Kidney tubule cell (primary cell): ENCODE data around the gene BECN2.
"Not testable (repeated sequence)": the region's sequence is repeated elsewhere in the genome, so short reads cannot be mapped to it uniquely, and the experiment has no call there.

Experiments used
- DNase-seq: peaks from one replicate; pipeline ENCODE4 v3.0.0-alpha.2; 2018; ENCODE audit warnings: low spot score

The BECN2 gene

GRCh38 chr1:241979071-241979470, 21.5 kb downstream of the BECN2 start:
- no peak for DNase-seq

GRCh38 chr1:241979926-241980325, 22.4 kb downstream of the BECN2 start:
- DNase-seq: no peak

GRCh38 chr1:241985787-241986186, 28.2 kb downstream of the BECN2 start:
- DNase-seq: peak; percentile 45

- DNase-seq: not testable (repeated sequence)
Measured at GRCh38 chr1:241988389-241988930, 30.9 kb downstream of the BECN2 start.

GRCh38 chr1:241990040-241990439, 32.5 kb downstream of the BECN2 start:
- peak; percentile 98 for DNase-seq

GRCh38 chr1:241992734-241993133, 35.2 kb downstream of the BECN2 start:
- DNase-seq: peak; percentile 58

- DNase-seq: peak; percentile 20
Measured at GRCh38 chr1:241994171-241994570, 36.6 kb downstream of the BECN2 start.

- no peak for DNase-seq
Measured at GRCh38 chr1:241997401-241997998, 39.9 kb downstream of the BECN2 start.

GRCh38 chr1:241998412-241998921, 40.9 kb downstream of the BECN2 start:
- DNase-seq: peak; percentile 98

GRCh38 chr1:241999026-241999425, 41.5 kb downstream of the BECN2 start, which contains the start of gene MAP1LC3C:
MAP1LC3C (minus strand) TSS chr1:241999098; CDS start chr1:241999008, 90 bp downstream.
- peak; percentile 33 for DNase-seq

- no peak for DNase-seq
Measured at GRCh38 chr1:242000434-242000833, 42.9 kb downstream of the BECN2 start.

- no peak for DNase-seq
Measured at GRCh38 chr1:242002072-242002471, 44.5 kb downstream of the BECN2 start.

GRCh38 chr1:242002510-242002909, 44.9 kb downstream of the BECN2 start:
- DNase-seq: no peak

- DNase-seq: peak; percentile 33
Measured at GRCh38 chr1:242004751-242005495, 47.4 kb downstream of the BECN2 start.

- peak; percentile 41 for DNase-seq
Measured at GRCh38 chr1:242005866-242006535, 48.4 kb downstream of the BECN2 start.

- DNase-seq: no peak
Measured at GRCh38 chr1:242006976-242007375, 49.4 kb downstream of the BECN2 start.
